Measurements from ENCODE around the gene NELL2. TPM values are rescaled to one million over a fixed set of nuclear protein-coding genes. Genes with fewer than 3 reads are reported as not detected.

The NELL2 gene
- total and polyA plus RNA-seq, 10 of the 15 experiments (the other 5 are each of a cell fraction or from before 2014, with no cell fraction given): 0.27 to 2.3 (median 0.76) TPM

DNA sequence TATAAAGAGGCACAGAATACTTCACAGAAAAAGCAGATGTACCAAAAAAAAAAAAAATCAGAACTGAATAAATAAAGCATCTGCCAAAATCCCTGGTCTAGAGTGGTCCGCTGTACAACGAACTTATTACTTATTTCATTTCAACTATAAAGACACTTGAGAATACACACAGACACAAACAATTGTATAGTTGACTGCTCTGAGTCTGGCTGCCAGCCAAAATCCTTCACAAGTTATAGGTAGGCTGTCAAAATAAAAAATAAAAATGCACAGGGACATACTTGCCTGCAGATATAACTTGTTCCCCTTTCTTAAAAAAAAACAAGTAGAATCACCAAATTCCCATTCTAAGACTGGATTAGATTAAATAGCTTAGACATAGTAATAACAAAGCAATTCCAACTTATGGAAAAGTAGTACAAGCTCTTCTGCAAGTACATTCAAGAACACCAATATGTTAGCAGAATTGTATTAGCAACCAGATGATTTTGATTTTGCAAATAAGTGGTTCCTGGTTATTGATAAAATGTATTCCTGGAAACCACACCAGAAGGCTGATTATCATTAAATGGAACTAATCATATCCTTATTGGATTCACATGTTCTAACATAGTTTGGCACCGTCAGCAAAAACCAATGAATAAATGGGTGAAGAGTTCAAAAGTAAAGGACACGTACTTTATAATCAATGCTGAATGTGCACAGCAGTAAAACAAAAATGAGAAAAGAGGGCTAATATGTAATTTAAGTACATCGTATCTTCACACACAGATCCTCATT is 248.5 kb downstream of the NELL2 start:
- no peak for ATAC-seq
- SMC1A ChIA-PET (ENCODE audit: uncharacterized antibody, unreplicated experiment): interaction anchor here (0.6 to 1.3 kb wide), 3 partner anchors 9 to 450 kb away, joined by 3 to 4 read pairs (median 3); no protein-coding TSS in a partner anchor
- Histone ChIP-seq H3K36me3 (ENCODE audit: control insufficient read depth in 2 of 2, insufficient read depth in 2 of 2, low read length in 1 of 2) (no peaks in the 10 kb centered on the region), H3K27me3 (replicated peaks in 1 of 2; ENCODE audit: control insufficient read depth in 2 of 2, insufficient read depth in 2 of 2, low read length in 1 of 2) (no peaks in the 10 kb centered on the region), H3K9ac (ENCODE audit: control insufficient read depth, insufficient read depth, low read length) (no peak overlapping the region), H3K4me3 (no peak overlapping the region), H3K27ac (ENCODE audit: control insufficient read depth, insufficient read depth) (no peak overlapping the region), H4K20me1 (ENCODE audit: control insufficient read depth, insufficient read depth) (no peaks in the 10 kb centered on the region), H3K4me1 (ENCODE audit: control insufficient read depth, insufficient read depth, low read length) (no peaks in the 10 kb centered on the region), H3K9me3 (replicated peaks; ENCODE audit: control insufficient read depth, insufficient read depth, low read length) (no peaks in the 10 kb centered on the region), H2AFZ (ENCODE audit: control insufficient read depth, low read depth, low read length) (no peak overlapping the region), H3K4me2 (ENCODE audit: control insufficient read depth, insufficient read depth) (no peak overlapping the region), H3K79me2 (ENCODE audit: control insufficient read depth, insufficient read depth, low read length) (no peaks in the 10 kb centered on the region)
- FAIRE-seq: no peak
- 31% methylated on average over 5 of the region's 5 CpGs for WGBS (ENCODE audit: insufficient coverage, insufficient replicate concordance, low lambda C conversion rate, missing lambda C conversion rate)
- DNase-seq (ENCODE audit: low read depth, low spot score): no peak
- intact Hi-C loops (cut with micrococcal nuclease; ENCODE audit: unreplicated experiment): no loop called here
- CTCF ChIA-PET: no interaction called here
- RAD21 ChIA-PET (ENCODE audit: unreplicated experiment): no interaction called here
- BruUV-seq (replicated peaks): no TSS peak
- POLR2A ChIA-PET: no interaction called here
- in situ Hi-C loops (cut with MboI): no loop called here
- TF ChIP-seq, protein P1, sequence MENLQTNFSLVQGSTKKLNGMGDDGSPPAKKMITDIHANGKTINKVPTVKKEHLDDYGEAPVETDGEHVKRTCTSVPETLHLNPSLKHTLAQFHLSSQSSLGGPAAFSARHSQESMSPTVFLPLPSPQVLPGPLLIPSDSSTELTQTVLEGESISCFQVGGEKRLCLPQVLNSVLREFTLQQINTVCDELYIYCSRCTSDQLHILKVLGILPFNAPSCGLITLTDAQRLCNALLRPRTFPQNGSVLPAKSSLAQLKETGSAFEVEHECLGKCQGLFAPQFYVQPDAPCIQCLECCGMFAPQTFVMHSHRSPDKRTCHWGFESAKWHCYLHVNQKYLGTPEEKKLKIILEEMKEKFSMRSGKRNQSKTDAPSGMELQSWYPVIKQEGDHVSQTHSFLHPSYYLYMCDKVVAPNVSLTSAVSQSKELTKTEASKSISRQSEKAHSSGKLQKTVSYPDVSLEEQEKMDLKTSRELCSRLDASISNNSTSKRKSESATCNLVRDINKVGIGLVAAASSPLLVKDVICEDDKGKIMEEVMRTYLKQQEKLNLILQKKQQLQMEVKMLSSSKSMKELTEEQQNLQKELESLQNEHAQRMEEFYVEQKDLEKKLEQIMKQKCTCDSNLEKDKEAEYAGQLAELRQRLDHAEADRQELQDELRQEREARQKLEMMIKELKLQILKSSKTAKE (IDR thresholded peaks at IDR 0.05; ENCODE audit: low read depth, poor library complexity, severe bottlenecking): no peak
- TF ChIP-seq JUND (IDR thresholded peaks at IDR 0.05; ENCODE audit: low read depth, low read length) (no peak), YY1 (IDR thresholded peaks at IDR 0.05; ENCODE audit: low read depth, low read length) (no peak), NR2F1 (conservative IDR thresholded peaks at IDR 0.05) (no peak), CBFB (IDR thresholded peaks at IDR 0.05; ENCODE audit: low read depth) (no peak), SIN3A (IDR thresholded peaks at IDR 0.05; ENCODE audit: low read depth, low read length) (no peak), BHLHE40 (IDR thresholded peaks at IDR 0.05; ENCODE audit: borderline replicate concordance in 1 of 2, low read depth in 2 of 2, low read length in 1 of 2) (no peak), CREM (IDR thresholded peaks at IDR 0.05; ENCODE audit: low read depth) (no peak), CHD4 (IDR thresholded peaks at IDR 0.05) (no peak), SIX5 (IDR thresholded peaks at IDR 0.05; ENCODE audit: low read depth, low read length, severe bottlenecking) (no peak), ZNF217 (IDR thresholded peaks at IDR 0.05) (no peak), ZNF384 (IDR thresholded peaks at IDR 0.05; ENCODE audit: borderline replicate concordance, low read depth, low read length) (no peak), ZNF24 (IDR thresholded peaks at IDR 0.05) (no peak)
- TF ChIP-seq, protein P2, sequence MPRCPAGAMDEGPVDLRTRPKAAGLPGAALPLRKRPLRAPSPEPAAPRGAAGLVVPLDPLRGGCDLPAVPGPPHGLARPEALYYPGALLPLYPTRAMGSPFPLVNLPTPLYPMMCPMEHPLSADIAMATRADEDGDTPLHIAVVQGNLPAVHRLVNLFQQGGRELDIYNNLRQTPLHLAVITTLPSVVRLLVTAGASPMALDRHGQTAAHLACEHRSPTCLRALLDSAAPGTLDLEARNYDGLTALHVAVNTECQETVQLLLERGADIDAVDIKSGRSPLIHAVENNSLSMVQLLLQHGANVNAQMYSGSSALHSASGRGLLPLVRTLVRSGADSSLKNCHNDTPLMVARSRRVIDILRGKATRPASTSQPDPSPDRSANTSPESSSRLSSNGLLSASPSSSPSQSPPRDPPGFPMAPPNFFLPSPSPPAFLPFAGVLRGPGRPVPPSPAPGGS (IDR thresholded peaks at IDR 0.05; ENCODE audit: borderline replicate concordance, insufficient read depth, low read depth, low read length, poor library complexity, severe bottlenecking): no peak
- TF ChIP-seq, protein P3, sequence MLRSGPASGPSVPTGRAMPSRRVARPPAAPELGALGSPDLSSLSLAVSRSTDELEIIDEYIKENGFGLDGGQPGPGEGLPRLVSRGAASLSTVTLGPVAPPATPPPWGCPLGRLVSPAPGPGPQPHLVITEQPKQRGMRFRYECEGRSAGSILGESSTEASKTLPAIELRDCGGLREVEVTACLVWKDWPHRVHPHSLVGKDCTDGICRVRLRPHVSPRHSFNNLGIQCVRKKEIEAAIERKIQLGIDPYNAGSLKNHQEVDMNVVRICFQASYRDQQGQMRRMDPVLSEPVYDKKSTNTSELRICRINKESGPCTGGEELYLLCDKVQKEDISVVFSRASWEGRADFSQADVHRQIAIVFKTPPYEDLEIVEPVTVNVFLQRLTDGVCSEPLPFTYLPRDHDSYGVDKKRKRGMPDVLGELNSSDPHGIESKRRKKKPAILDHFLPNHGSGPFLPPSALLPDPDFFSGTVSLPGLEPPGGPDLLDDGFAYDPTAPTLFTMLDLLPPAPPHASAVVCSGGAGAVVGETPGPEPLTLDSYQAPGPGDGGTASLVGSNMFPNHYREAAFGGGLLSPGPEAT (IDR thresholded peaks at IDR 0.05; ENCODE audit: low read depth): no peak
- TF ChIP-seq, protein P4, sequence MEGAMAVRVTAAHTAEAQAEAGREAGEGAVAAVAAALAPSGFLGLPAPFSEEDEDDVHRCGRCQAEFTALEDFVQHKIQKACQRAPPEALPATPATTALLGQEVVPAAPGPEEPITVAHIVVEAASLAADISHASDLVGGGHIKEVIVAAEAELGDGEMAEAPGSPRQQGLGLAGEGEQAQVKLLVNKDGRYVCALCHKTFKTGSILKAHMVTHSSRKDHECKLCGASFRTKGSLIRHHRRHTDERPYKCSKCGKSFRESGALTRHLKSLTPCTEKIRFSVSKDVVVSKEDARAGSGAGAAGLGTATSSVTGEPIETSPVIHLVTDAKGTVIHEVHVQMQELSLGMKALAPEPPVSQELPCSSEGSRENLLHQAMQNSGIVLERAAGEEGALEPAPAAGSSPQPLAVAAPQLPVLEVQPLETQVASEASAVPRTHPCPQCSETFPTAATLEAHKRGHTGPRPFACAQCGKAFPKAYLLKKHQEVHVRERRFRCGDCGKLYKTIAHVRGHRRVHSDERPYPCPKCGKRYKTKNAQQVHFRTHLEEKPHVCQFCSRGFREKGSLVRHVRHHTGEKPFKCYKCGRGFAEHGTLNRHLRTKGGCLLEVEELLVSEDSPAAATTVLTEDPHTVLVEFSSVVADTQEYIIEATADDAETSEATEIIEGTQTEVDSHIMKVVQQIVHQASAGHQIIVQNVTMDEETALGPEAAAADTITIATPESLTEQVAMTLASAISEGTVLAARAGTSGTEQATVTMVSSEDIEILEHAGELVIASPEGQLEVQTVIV (IDR thresholded peaks at IDR 0.05; ENCODE audit: borderline replicate concordance, partially characterized antibody): no peak
